SU-DHL-6 (cell line): ENCODE data around the gene DMD.

Experiments
- H2AFZ ChIP-seq: fragments of 200-600 bp; sonication (generic); 2 replicates; pipeline ENCODE4 v1.6.1; 2014; ENCODE audit warnings: low read depth, mild to moderate bottlenecking, moderate library complexity, mixed read lengths, antibody characterized with exemption, low read length; ENCODE audit not compliant: severe bottlenecking
- H3F3A ChIP-seq: fragments of 200-600 bp; shearing (Covaris generic); 2 replicates; pipeline ENCODE4 v1.6.0; 2016; ENCODE audit warnings: antibody characterized with exemption, mild to moderate bottlenecking; ENCODE audit not compliant: insufficient read depth
- H3K27ac ChIP-seq: fragments of 200-600 bp; sonication (generic); 2 replicates; pipeline ENCODE4 v1.5.1; 2016; ENCODE audit warnings: low read depth, mild to moderate bottlenecking, low read length, moderate library complexity, mixed read lengths
- H3K27me3 ChIP-seq: fragments of 200-600 bp; sonication (generic), shearing (Covaris generic); 2 replicates; pipeline ENCODE4 v1.6.0; 2014; ENCODE audit warnings: mild to moderate bottlenecking, low read length
- H3K36me3 ChIP-seq: fragments of 200-600 bp; sonication (generic); 2 replicates; pipeline ENCODE4 v1.6.1; 2014; ENCODE audit warnings: mild to moderate bottlenecking, low read length, mixed read lengths
- H3K4me2 ChIP-seq: fragments of 300-600, 200-600 bp; shearing (Covaris generic), sonication (generic); 2 replicates; pipeline ENCODE4 v1.6.0; 2014; ENCODE audit warnings: low read length, low read depth, mild to moderate bottlenecking; ENCODE audit not compliant: poor library complexity, severe bottlenecking
- H3K4me3 ChIP-seq: fragments of 200-600 bp; sonication (generic); 2 replicates; pipeline ENCODE4 v1.5.1; 2014; ENCODE audit warnings: antibody characterized with exemption, low read length, mild to moderate bottlenecking, mixed read lengths; ENCODE audit not compliant: insufficient read depth, poor library complexity, severe bottlenecking
- H3K79me2 ChIP-seq: fragments of 200-600 bp; sonication (generic); 2 replicates; pipeline ENCODE4 v1.6.1; 2014; ENCODE audit warnings: mild to moderate bottlenecking, low read length, moderate library complexity; ENCODE audit not compliant: insufficient read depth
- H3K9ac ChIP-seq: fragments of 200-600 bp; sonication (generic); 2 replicates; pipeline ENCODE4 v1.7.0; 2014; ENCODE audit warnings: mild to moderate bottlenecking, low read length
- H3K9me2 ChIP-seq: fragments of 200-600 bp; sonication (generic); replicated peaks from 2 replicates; pipeline ENCODE4 v1.6.1; 2014; ENCODE audit warnings: low read length; ENCODE audit not compliant: insufficient read depth
- H3K9me3 ChIP-seq: fragments of 200-600 bp; sonication (generic); 2 replicates; pipeline ENCODE4 v1.6.1; 2014; ENCODE audit warnings: low read length, mixed read lengths; ENCODE audit not compliant: insufficient read depth
- H4K20me1 ChIP-seq: fragments of 200-600 bp; sonication (generic); 2 replicates; pipeline ENCODE4 v1.6.1; 2014; ENCODE audit warnings: low read depth, mild to moderate bottlenecking, antibody characterized with exemption, low read length, moderate library complexity, mixed read lengths
- EZH2phosphoT487 ChIP-seq: fragments of 200-600 bp; sonication (generic), shearing (Covaris generic); conservative IDR thresholded peaks from 2 replicates; pipeline ENCODE4 v1.6.1; 2018; ENCODE audit warnings: mild to moderate bottlenecking, antibody characterized with exemption, low read length, moderate library complexity, mixed read lengths
- TF ChIP-seq, protein P1 (sequence below): fragments of 200-600 bp; sonication (generic); IDR thresholded peaks from one replicate; pipeline ENCODE4 v1.5.1; 2017; ENCODE audit warnings: antibody characterized with exemption, mild to moderate bottlenecking, low read length, moderate library complexity; ENCODE audit not compliant: insufficient read depth, poor library complexity, severe bottlenecking

The DMD gene

GRCh38 chrX:31112226-31112999, 2098.9 kb downstream of the DMD start:
- Histone ChIP-seq H3K9me2 (no peaks in the 10 kb centered on the region), H3K4me3 (no peak overlapping the region), H3K27me3 (no peaks in the 10 kb centered on the region), H3F3A (no peaks in the 10 kb centered on the region), H3K9ac (no peak overlapping the region), H3K4me2 (no peak overlapping the region), H4K20me1 (no peaks in the 10 kb centered on the region), H3K27ac (no peak overlapping the region), H2AFZ (no peak overlapping the region), H3K79me2 (no peaks in the 10 kb centered on the region), H3K36me3 (no peaks in the 10 kb centered on the region), H3K9me3 (no peaks in the 10 kb centered on the region)
- no peak for TF ChIP-seq EZH2phosphoT487

DNA sequence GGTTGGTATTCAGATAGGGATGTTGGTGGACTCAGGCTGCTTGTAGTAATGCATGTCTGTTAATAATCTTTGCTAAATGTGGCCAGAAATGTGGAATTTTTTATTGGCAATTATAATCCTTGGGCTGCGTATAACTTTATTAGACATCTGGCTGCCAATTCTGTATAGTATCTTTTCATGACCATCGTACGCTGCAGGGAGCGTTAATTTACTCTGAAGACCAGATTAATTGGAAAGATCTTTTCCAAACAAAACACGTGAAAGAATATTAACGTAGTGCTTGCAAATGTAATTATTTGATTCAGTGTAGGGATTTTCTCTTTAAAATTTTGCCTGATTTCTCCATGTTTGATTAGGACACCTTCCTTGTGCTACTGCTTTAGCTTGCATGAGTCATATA, 2100.7 kb downstream of the DMD start:
- no peak overlapping the region for H3K9ac ChIP-seq
- H3K27me3 ChIP-seq = no peaks in the 10 kb centered on the region
- H4K20me1 ChIP-seq = no peaks in the 10 kb centered on the region
- no peaks in the 10 kb centered on the region for H3K9me2 ChIP-seq
- no peaks in the 10 kb centered on the region for H3F3A ChIP-seq
- H3K4me2 ChIP-seq = no peak overlapping the region
- no peak overlapping the region for H3K4me3 ChIP-seq
- H3K27ac ChIP-seq = no peak overlapping the region
- H3K9me3 ChIP-seq = no peaks in the 10 kb centered on the region
- H2AFZ ChIP-seq = no peak overlapping the region
- no peaks in the 10 kb centered on the region for H3K79me2 ChIP-seq
- H3K36me3 ChIP-seq = no peaks in the 10 kb centered on the region
- no peak for TF ChIP-seq EZH2phosphoT487
- TF ChIP-seq, protein P1, sequence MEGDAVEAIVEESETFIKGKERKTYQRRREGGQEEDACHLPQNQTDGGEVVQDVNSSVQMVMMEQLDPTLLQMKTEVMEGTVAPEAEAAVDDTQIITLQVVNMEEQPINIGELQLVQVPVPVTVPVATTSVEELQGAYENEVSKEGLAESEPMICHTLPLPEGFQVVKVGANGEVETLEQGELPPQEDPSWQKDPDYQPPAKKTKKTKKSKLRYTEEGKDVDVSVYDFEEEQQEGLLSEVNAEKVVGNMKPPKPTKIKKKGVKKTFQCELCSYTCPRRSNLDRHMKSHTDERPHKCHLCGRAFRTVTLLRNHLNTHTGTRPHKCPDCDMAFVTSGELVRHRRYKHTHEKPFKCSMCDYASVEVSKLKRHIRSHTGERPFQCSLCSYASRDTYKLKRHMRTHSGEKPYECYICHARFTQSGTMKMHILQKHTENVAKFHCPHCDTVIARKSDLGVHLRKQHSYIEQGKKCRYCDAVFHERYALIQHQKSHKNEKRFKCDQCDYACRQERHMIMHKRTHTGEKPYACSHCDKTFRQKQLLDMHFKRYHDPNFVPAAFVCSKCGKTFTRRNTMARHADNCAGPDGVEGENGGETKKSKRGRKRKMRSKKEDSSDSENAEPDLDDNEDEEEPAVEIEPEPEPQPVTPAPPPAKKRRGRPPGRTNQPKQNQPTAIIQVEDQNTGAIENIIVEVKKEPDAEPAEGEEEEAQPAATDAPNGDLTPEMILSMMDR = no peak

DNA sequence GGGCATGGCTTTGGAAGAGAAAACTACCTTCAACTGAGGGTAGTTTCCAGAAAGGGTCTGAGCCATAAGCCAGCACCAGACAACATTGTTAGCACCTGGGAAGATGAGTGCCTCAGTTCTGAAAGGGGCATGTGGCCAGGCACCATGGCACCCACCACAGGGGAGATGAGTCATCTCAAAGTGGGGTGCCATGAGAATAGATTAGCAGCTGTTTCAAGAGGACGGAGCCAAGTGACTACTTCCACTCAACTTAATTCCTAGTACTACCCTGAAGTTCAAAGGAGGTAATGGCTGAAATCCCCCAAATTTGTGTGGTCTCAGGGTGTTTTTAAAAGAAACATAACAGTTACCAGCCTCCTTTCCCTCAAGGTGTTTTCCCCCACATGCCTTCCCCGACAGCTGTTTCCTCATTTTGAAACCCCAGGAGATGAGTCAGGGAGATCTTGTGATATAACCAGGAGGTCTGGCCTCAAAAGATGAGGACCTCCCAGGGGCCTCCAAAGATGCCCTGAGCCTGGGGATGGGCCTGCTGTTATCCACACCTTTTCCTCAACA, 2111.7 kb downstream of the DMD start:
- Histone ChIP-seq H2AFZ (no peak overlapping the region), H4K20me1 (no peaks in the 10 kb centered on the region), H3K9me2 (no peaks in the 10 kb centered on the region), H3K36me3 (no peaks in the 10 kb centered on the region), H3K9me3 (no peaks in the 10 kb centered on the region), H3K27ac (no peak overlapping the region), H3F3A (no peaks in the 10 kb centered on the region), H3K27me3 (no peaks in the 10 kb centered on the region), H3K9ac (no peak overlapping the region), H3K4me2 (no peak overlapping the region), H3K79me2 (no peaks in the 10 kb centered on the region), H3K4me3 (no peak overlapping the region)
- no peak for TF ChIP-seq EZH2phosphoT487
- TF ChIP-seq, protein P1 = no peak

DNA sequence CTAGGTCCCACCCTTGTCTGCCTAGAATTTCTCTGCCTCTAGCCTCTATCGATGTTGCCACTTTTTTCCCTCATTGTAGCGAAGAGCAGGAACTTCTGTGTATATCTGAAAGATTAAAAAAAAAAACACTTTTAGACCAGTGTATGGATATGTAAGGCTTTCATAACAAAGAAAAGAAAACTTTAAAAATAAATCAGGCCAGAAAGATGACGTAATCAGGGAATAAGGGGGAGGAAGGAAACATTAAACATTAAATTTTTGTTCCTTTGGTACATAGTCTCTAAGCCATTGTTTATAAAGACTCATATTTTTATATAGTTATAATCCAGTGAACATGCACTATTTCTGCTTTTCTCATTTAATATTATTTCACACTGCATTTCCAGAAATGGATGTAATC, 2113.3 kb downstream of the DMD start:
- Histone ChIP-seq H3K9ac (no peak overlapping the region), H3K79me2 (no peaks in the 10 kb centered on the region), H3K9me3 (no peaks in the 10 kb centered on the region), H3K9me2 (no peaks in the 10 kb centered on the region), H2AFZ (no peak overlapping the region), H4K20me1 (no peaks in the 10 kb centered on the region), H3K36me3 (no peaks in the 10 kb centered on the region), H3F3A (no peaks in the 10 kb centered on the region), H3K27me3 (no peaks in the 10 kb centered on the region), H3K27ac (no peak overlapping the region), H3K4me3 (no peak overlapping the region), H3K4me2 (no peak overlapping the region)
- no peak for TF ChIP-seq EZH2phosphoT487
- TF ChIP-seq, protein P1 = no peak
